Glutamatergic neuron (in vitro differentiated cells): ENCODE data around the gene CELF2. TPM values are rescaled to one million over a fixed set of nuclear protein-coding genes. Genes with fewer than 3 reads are reported as not detected.

ENCODE experiments used
- DNase-seq: peaks from one replicate; pipeline ENCODE4 v3.0.0; 2022
- H3K27ac Mint-ChIP-seq: one replicate; pipeline ENCODE4 v1.8.0; 2020; ENCODE audit warnings: mild to moderate bottlenecking, mixed read lengths, inconsistent platforms; ENCODE audit not compliant: unreplicated experiment
- H3K27me3 Mint-ChIP-seq: one replicate; pipeline ENCODE4 v1.8.0; 2020; ENCODE audit warnings: mild to moderate bottlenecking, moderate library complexity, mixed read lengths, inconsistent platforms; ENCODE audit not compliant: unreplicated experiment
- H3K36me3 Mint-ChIP-seq: one replicate; pipeline ENCODE4 v1.8.0; 2020; ENCODE audit warnings: mild to moderate bottlenecking, mixed read lengths, inconsistent platforms; ENCODE audit not compliant: unreplicated experiment
- H3K4me1 Mint-ChIP-seq: one replicate; pipeline ENCODE4 v1.8.0; 2020; ENCODE audit warnings: mild to moderate bottlenecking, low read depth, mixed read lengths, inconsistent platforms; ENCODE audit not compliant: unreplicated experiment
- H3K4me3 Mint-ChIP-seq: one replicate; pipeline ENCODE4 v1.8.0; 2020; ENCODE audit warnings: mild to moderate bottlenecking, mixed read lengths, inconsistent platforms; ENCODE audit not compliant: unreplicated experiment
- H3K9me3 Mint-ChIP-seq: one replicate; pipeline ENCODE4 v1.8.0; 2020; ENCODE audit warnings: mild to moderate bottlenecking, moderate library complexity, mixed read lengths, inconsistent platforms; ENCODE audit not compliant: unreplicated experiment
- total RNA-seq: library from RNA; stranded (reverse); fragmentation: NEBNext Ultra II Directional; extraction: Animal tissue kit (Norgen Biotek cat#: 25700); gene quantifications from one replicate; pipeline ENCODE4 v1.2.1, GENCODE V29; 2021; ENCODE audit not compliant: unreplicated experiment
- TF ChIP-seq, protein P1 (sequence below): fragments of 200-600 bp; sonication (generic); IDR thresholded peaks from one replicate; pipeline ENCODE4 v1.5.0; 2021; ENCODE audit not compliant: partially characterized antibody, unreplicated experiment

CELF2 gene
- total RNA-seq, 1 donor from 2014 or later: 47.4 TPM

DNA sequence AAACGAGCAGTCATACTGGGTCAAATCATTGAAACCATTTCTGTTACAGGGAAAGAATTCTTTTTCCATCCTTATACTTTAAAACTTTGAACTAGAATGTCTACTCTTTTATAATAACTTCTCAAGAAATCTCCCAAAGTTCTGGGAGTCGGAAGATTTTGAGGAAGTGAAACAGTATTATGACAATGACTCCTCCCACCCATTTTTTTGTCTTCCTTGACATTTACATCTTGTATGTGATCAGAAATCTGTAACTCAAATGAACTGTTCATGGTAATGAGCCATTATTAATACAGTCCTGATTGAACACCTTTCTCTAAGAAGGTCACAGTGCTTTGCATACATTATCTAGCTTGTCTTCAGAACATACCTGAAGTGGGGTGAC lies 227.4 kb downstream of the CELF2 start:
- H3K9me3 Mint-ChIP-seq: peaks cover 13% of the 10 kb centered on the region
- no peak overlapping the region for H3K4me3 Mint-ChIP-seq
- no peak overlapping the region for H3K27ac Mint-ChIP-seq
- H3K36me3 Mint-ChIP-seq: no peaks in the 10 kb centered on the region
- H3K4me1 Mint-ChIP-seq: peaks cover 39% of the 10 kb centered on the region
- TF ChIP-seq, protein P1, sequence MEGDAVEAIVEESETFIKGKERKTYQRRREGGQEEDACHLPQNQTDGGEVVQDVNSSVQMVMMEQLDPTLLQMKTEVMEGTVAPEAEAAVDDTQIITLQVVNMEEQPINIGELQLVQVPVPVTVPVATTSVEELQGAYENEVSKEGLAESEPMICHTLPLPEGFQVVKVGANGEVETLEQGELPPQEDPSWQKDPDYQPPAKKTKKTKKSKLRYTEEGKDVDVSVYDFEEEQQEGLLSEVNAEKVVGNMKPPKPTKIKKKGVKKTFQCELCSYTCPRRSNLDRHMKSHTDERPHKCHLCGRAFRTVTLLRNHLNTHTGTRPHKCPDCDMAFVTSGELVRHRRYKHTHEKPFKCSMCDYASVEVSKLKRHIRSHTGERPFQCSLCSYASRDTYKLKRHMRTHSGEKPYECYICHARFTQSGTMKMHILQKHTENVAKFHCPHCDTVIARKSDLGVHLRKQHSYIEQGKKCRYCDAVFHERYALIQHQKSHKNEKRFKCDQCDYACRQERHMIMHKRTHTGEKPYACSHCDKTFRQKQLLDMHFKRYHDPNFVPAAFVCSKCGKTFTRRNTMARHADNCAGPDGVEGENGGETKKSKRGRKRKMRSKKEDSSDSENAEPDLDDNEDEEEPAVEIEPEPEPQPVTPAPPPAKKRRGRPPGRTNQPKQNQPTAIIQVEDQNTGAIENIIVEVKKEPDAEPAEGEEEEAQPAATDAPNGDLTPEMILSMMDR: no peak
- H3K27me3 Mint-ChIP-seq: peaks cover 11% of the 10 kb centered on the region
- DNase-seq: no peak

DNA sequence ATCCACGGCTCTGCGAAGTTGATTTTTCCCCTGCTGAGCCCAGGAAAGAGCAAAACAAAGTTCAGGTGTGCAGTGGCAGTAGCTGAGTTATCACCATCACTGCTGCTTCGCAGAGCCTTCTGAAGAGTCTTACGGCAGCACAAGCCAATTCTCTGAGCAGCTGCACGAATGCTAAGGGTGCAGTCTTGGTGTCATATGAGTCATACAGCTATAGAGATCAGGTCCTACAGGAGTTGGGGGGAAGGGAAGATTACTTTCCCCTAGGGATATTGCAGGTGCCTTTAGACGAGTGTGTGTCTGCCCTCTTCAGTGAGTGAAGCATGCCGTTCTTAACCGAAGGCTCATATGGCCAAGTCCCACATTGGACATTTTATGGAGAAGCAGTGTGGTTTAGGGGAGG lies 227.8 kb downstream of the CELF2 start:
- H3K4me1 Mint-ChIP-seq: peaks cover 42% of the 10 kb centered on the region
- no peaks in the 10 kb centered on the region for H3K36me3 Mint-ChIP-seq
- H3K4me3 Mint-ChIP-seq: no peak overlapping the region
- DNase-seq: no peak
- peaks cover 11% of the 10 kb centered on the region for H3K27me3 Mint-ChIP-seq
- TF ChIP-seq, protein P1: no peak
- H3K9me3 Mint-ChIP-seq: peaks cover 13% of the 10 kb centered on the region
- no peak overlapping the region for H3K27ac Mint-ChIP-seq

DNA sequence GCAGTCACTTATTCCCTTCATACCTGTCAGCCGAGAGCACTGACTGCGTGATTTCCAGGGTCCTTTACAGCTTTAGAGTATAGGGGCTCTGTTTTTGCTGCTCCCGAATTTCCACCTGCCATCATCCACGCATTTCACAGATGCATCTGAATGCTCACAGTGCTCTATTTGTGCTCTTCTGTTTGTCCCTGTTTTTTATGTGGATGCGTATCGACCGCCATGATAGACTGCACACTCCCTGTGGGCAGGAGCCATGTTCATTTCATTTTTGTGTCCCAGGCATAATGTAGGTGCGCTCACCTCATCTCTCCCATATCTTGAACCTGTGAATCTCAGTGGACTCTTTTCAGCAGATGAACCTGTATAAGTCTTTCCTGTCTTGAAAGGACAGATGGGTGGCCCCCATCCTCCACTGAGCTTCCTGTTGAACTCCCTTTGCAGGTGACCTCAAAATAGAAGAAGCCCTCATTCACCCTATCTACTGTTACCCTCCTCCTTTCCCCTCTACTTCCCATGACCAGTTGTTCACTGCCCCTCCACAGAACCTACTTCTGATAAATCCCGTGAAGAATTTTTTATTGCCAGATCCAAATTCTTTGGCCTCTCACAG lies 228.4 kb downstream of the CELF2 start:
- DNase-seq: no peak
- no peak overlapping the region for H3K27ac Mint-ChIP-seq
- H3K4me3 Mint-ChIP-seq: no peak overlapping the region
- H3K27me3 Mint-ChIP-seq: peaks cover 11% of the 10 kb centered on the region
- H3K4me1 Mint-ChIP-seq: peaks cover 42% of the 10 kb centered on the region
- TF ChIP-seq, protein P1: no peak
- H3K36me3 Mint-ChIP-seq: no peaks in the 10 kb centered on the region
- H3K9me3 Mint-ChIP-seq: peaks cover 13% of the 10 kb centered on the region

DNA sequence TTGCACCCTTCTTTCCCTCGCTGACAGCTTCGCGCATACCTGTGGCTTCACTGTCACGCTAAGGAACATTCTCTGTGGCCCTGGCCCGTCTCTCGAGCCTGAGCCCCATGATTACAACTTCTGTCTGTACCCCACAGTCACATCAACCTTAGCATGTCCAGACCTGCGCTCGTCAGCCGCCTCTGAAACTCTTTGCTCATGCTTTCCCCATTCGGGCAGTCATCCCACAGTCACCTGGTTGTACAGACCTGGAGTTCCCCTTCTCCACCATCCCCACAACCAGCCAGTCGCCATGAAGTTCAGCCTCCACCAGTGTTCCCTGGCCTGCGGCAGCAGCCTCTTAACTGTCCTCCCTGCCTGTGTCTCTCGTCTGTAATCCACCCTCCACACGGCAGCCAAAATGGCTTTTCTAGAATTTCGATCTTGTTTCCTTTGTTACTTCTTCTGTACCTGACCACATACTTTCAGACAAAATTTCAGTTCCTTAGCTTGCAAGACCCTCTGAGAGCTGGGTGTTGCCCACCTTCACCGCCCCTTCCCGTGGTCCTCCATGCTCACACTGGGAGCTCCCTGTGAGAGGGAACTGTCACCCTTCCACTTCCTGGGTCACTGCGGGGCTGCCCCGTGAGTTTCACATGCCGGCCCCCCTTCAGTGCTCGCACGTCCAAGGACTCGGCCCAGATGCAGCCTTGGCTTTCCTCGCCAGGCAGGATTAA lies 229.2 kb downstream of the CELF2 start:
- no peak for DNase-seq
- TF ChIP-seq, protein P1: no peak
- no peak overlapping the region for H3K4me3 Mint-ChIP-seq
- H3K4me1 Mint-ChIP-seq: peaks cover 37% of the 10 kb centered on the region
- H3K27me3 Mint-ChIP-seq: peaks cover 9% of the 10 kb centered on the region
- H3K9me3 Mint-ChIP-seq: peaks cover 12% of the 10 kb centered on the region
- no peak overlapping the region for H3K27ac Mint-ChIP-seq
- H3K36me3 Mint-ChIP-seq: no peaks in the 10 kb centered on the region

DNA sequence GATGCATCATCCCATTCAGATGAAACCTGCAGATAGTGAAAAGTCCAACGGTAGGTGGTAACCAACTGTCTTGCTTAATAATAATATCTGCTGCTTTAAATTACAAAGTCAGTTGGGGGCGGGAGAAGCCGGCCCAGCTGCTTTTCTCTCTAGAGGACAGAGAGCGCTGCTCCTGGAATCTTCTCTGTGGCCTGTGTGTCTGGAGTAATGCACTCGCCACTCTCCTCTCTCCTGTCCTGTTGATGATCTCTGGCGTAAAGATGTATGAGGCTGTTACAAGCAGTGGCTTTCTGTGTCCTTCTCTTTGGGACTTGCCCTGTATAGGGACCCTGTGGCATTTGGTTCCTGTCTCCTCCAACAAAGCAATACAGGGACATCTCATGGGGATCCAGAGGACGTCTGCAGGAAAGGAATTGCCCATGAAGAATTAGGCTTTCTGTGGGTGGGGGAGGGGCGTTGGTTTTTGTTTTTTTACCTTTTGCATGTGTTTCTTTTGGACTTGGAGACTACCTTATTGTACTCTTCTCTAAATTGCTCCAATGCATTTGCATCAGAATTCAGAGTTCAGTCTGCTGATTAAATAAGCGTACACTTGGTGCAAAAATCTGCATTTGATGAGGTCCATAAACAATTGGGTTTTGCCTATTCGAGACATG lies 231.6 kb downstream of the CELF2 start:
- no peak for DNase-seq
- H3K9me3 Mint-ChIP-seq: peaks cover 4% of the 10 kb centered on the region
- H3K4me3 Mint-ChIP-seq: peak overlapping the region; percentile 40
- H3K27me3 Mint-ChIP-seq: no peaks in the 10 kb centered on the region
- peaks cover 22% of the 10 kb centered on the region for H3K4me1 Mint-ChIP-seq
- peak overlapping the region; percentile 41 for H3K27ac Mint-ChIP-seq
- H3K36me3 Mint-ChIP-seq: no peaks in the 10 kb centered on the region
- TF ChIP-seq, protein P1: no peak
